Peyer's patch (tissue), 4 donors: ENCODE data around the gene DLAT.
"Not testable (repeated sequence)": the region's sequence is repeated elsewhere in the genome, so short reads cannot be mapped to it uniquely, and the experiment has no call there.

Source experiments
- POLR2A ChIP-seq, 2 donors: fragments of 450-650 bp; IDR thresholded peaks; one replicate each; pipeline ENCODE4 v1.5.1; 2017; ENCODE audit warnings: antibody characterized with exemption in 2 of 2, mild to moderate bottlenecking in 2 of 2, moderate library complexity in 2 of 2
- TF ChIP-seq, protein P1 (sequence below), 6 experiments: fragments of 450-650 bp in 4 of 6; fragments of 200-600 bp in 2 of 6; sonication (generic) in 1 of 6; IDR thresholded peaks; one replicate each; pipeline ENCODE4 v1.5.1; 2017 to 2019; ENCODE audit warnings: antibody characterized with exemption in 6 of 6, mild to moderate bottlenecking in 3 of 6, moderate library complexity in 1 of 6

DNA sequence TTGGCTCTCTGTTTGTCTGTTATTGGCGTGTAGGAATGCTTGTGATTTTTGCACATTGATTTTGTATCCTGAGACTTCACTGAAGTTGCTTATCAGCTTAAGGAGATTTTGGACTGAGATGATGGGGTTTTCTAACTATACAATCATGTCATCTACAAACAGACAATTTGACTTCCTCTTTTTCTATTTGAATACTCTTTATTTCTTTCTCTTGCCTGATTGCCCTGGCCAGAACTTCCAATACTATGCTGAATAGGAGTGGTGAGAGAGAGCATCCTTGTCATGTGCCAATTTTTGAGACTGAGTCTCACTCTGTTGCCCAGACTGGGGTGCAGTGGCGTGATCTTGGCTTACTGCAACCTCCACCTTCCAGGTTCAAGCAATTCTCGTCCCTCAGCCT lies 23.0 kb downstream of the DLAT start:
- TF ChIP-seq, protein P1, sequence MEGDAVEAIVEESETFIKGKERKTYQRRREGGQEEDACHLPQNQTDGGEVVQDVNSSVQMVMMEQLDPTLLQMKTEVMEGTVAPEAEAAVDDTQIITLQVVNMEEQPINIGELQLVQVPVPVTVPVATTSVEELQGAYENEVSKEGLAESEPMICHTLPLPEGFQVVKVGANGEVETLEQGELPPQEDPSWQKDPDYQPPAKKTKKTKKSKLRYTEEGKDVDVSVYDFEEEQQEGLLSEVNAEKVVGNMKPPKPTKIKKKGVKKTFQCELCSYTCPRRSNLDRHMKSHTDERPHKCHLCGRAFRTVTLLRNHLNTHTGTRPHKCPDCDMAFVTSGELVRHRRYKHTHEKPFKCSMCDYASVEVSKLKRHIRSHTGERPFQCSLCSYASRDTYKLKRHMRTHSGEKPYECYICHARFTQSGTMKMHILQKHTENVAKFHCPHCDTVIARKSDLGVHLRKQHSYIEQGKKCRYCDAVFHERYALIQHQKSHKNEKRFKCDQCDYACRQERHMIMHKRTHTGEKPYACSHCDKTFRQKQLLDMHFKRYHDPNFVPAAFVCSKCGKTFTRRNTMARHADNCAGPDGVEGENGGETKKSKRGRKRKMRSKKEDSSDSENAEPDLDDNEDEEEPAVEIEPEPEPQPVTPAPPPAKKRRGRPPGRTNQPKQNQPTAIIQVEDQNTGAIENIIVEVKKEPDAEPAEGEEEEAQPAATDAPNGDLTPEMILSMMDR (IDR thresholded peaks at IDR 0.05): not testable (repeated sequence)
- not testable (repeated sequence) for TF ChIP-seq POLR2A (IDR thresholded peaks at IDR 0.05)
